Ascending aorta (tissue), 2 donors: ENCODE measurements around the gene EEF1A1. TPM values are rescaled to one million over a fixed set of nuclear protein-coding genes. Genes with fewer than 3 reads are reported as not detected.
"Not testable (repeated sequence)": the region's sequence is repeated elsewhere in the genome, so short reads cannot be mapped to it uniquely, and the experiment has no call there.

Experiments
- DNase-seq, 2 donors: peaks; one replicate each; pipeline ENCODE4 v3.0.0-alpha.2; 2019; ENCODE audit warnings: low spot score in 2 of 2
- H3K27ac ChIP-seq, 2 donors: fragments of 200-600 bp; sonication (generic); one replicate each; pipeline ENCODE4 v1.5.1; 2016 to 2017; ENCODE audit warnings: mild to moderate bottlenecking in 1 of 2
- H3K27me3 ChIP-seq: fragments of 200-600 bp; sonication (generic); one replicate; pipeline ENCODE4 v1.5.1; 2017
- H3K36me3 ChIP-seq, 2 donors: fragments of 200-600 bp; sonication (generic); one replicate each; pipeline ENCODE4 v1.5.1; 2016
- H3K4me1 ChIP-seq, 2 donors: fragments of 200-600 bp; sonication (generic); one replicate each; pipeline ENCODE4 v1.5.1; 2016 to 2017; ENCODE audit warnings: mild to moderate bottlenecking in 1 of 2
- H3K4me3 ChIP-seq, 2 donors: fragments of 200-600 bp; sonication (generic); one replicate each; pipeline ENCODE4 v1.5.1; 2016 to 2017; ENCODE audit warnings: mild to moderate bottlenecking in 1 of 2
- H3K9me3 ChIP-seq, 2 donors: fragments of 200-600 bp; sonication (generic); one replicate each; pipeline ENCODE4 v1.5.1; 2016
- intact Hi-C: fragments of 100-400 bp; cut with DNase I; formaldehyde crosslinking; loops from one replicate; pipeline ENCODE4 v1.15.1; 2023
- total RNA-seq: library from RNA; depleted of rRNA; stranded (reverse); fragments of >200 nt; gene quantifications from one replicate; pipeline ENCODE4 v1.1.0, GENCODE V29; 2016
- TF ChIP-seq, protein P1 (sequence below), 3 experiments: fragments of 200-600 bp in 2 of 3; fragments of 450-650 bp in 1 of 3; sonication (generic) in 2 of 3; IDR thresholded peaks; one replicate each; pipeline ENCODE4 v1.5.1; 2016 to 2019; ENCODE audit warnings: antibody characterized with exemption in 3 of 3, mild to moderate bottlenecking in 1 of 3, moderate library complexity in 1 of 3

Gene EEF1A1
- total RNA-seq, 1 donor from 2014 or later: 4,361 TPM

DNA sequence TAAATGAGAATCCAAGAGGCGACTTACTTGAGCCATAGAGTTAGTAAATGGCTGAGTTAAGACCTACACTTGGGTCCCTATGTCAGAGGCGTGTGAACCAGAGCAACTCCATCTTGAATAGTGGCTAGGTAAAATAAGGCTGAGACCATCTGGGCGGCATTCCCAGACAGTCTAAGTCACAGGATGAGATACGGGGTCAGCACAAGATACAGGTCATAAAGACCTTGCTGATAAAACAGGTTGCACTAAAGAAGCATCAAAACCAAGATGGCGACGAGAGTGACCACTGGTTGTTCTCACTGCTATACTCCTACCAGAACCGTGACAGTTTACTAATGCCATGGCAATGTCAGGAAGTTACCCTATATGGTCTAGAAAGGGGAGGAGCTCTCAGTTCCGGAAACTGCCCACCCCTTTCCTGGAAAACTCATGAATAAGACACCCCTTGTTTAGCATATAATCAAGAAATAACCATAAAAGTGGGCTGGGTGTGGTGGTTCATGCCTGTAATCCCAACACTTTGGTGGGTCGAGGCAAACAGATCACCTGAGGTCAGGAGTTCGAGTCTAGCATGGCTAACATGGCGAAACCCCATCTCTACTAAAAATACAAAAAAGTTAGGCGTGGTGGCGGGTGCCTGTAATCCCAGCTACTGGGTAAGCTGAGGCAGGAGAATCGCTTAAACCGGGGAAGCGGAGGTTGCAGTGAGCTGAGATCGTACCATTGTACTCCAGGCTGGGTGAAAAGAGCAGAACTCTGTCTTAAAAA is 43.9 kb upstream of the EEF1A1 start:
- no peaks in the 10 kb centered on the region for H3K9me3 ChIP-seq
- DNase-seq: no peak
- no peaks in the 10 kb centered on the region for H3K27me3 ChIP-seq
- no peaks in the 10 kb centered on the region for H3K4me1 ChIP-seq
- no peak overlapping the region for H3K4me3 ChIP-seq
- H3K27ac ChIP-seq: no peak overlapping the region
- H3K36me3 ChIP-seq: no peaks in the 10 kb centered on the region
- intact Hi-C loops: no loop called here
- TF ChIP-seq, protein P1, sequence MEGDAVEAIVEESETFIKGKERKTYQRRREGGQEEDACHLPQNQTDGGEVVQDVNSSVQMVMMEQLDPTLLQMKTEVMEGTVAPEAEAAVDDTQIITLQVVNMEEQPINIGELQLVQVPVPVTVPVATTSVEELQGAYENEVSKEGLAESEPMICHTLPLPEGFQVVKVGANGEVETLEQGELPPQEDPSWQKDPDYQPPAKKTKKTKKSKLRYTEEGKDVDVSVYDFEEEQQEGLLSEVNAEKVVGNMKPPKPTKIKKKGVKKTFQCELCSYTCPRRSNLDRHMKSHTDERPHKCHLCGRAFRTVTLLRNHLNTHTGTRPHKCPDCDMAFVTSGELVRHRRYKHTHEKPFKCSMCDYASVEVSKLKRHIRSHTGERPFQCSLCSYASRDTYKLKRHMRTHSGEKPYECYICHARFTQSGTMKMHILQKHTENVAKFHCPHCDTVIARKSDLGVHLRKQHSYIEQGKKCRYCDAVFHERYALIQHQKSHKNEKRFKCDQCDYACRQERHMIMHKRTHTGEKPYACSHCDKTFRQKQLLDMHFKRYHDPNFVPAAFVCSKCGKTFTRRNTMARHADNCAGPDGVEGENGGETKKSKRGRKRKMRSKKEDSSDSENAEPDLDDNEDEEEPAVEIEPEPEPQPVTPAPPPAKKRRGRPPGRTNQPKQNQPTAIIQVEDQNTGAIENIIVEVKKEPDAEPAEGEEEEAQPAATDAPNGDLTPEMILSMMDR (IDR thresholded peaks at IDR 0.05): no peak

DNA sequence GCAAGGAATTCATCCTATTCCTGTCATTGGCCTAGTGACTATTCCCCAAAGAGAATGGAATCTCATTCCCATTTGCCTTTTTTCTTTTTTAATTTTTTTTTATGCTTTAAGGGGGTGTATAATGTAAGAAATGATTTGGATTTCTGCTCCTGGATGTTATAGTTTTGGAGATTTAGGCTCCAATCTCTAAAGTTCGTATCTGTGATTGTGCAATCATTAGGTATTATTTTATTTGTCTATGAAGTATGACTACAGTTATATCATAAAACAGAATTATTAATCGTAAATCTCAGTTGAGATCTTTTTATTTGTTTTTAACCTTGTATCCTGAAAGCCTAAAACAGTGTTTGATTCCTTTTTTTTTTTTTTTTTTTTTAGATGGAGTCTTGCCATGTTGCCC is 41.7 kb upstream of the EEF1A1 start:
- Histone ChIP-seq H3K9me3 (no peaks in the 10 kb centered on the region), H3K4me1 (no peaks in the 10 kb centered on the region), H3K27me3 (no peaks in the 10 kb centered on the region), H3K36me3 (no peaks in the 10 kb centered on the region), H3K27ac (no peak overlapping the region), H3K4me3 (no peak overlapping the region)
- DNase-seq: no peak
- TF ChIP-seq, protein P1 (IDR thresholded peaks at IDR 0.05): no peak
- intact Hi-C loops: no loop called here

DNA sequence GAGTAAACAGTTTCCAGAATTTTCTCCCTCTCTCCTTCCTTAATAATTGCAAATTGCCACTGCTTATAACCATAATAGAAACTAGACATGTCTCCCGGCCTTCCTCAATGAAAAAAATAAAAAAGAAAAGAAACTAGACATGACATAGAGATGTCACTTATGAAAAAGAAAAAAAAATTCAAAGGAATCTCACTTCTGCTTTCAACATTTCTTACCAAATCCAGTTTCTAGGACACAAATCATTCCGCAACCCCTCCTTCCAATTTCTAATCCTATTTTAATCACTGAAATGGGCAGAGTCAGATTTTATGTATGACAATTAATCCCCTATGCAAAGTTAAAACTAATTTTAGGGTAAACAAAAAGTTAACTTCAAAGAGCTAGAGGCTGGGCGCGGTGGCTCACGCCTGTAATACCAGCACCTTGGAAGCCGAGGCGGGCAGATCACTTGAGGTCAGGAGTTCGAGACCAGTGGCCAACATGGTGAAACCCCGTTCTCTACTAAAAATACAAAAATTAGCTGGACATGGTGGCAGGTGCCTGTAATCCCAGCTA is 40.1 kb upstream of the EEF1A1 start:
- Histone ChIP-seq H3K4me3 (no peak overlapping the region), H3K4me1 (no peaks in the 10 kb centered on the region), H3K27ac (no peak overlapping the region), H3K27me3 (no peaks in the 10 kb centered on the region), H3K36me3 (no peaks in the 10 kb centered on the region), H3K9me3 (no peaks in the 10 kb centered on the region)
- DNase-seq: no peak
- TF ChIP-seq, protein P1 (IDR thresholded peaks at IDR 0.05): no peak
- intact Hi-C loops: no loop called here

DNA sequence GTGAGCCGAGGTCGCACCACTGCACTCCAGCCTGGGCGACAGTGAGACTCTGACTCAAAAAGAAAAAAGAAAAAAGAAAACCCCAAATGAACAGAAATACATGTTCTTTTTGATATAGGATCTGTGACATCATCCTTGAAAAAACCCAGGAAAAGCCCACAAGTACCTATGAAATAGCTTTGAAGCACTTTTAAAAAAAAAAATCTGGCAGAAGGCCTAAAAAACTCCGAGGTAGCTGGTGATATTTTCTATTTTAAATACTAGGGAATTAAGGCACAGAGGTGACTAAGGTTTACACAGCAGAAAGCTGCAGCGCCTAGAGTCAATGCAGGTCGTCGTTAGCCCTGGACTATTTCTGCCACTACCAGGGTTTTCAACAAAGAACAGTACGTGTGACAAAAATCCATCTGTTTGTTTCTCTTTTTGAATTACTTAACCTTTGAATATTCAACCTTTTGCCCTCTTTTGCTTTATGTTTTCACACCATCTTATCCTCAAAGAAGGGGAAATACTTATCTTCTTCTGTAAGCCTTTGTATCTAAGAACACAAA is 39.4 kb upstream of the EEF1A1 start:
- Histone ChIP-seq H3K9me3 (no peaks in the 10 kb centered on the region), H3K4me1 (no peaks in the 10 kb centered on the region), H3K4me3 (no peak overlapping the region), H3K27me3 (no peaks in the 10 kb centered on the region), H3K36me3 (no peaks in the 10 kb centered on the region), H3K27ac (no peak overlapping the region)
- intact Hi-C loops: no loop called here
- TF ChIP-seq, protein P1 (IDR thresholded peaks at IDR 0.05): no peak
- DNase-seq: no peak

DNA sequence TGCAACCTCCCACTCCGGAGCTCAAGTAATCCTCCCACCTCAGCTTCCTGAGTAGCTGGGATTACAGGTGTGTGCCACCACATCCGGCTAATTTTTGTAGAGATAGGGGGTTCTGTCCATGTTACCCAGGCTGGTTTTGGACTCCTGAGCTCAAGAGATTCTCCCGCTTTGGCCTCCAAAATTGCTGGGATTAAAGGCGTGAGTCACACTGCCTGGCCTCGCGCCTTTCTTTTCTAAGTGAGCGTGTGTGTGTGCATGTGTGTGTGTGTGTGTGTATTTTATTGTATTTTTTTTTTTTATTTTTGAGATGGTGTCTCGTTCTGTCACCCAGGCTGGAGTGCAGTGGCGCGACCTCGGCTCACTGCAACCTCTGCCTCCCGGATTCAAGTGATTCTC is 38.6 kb upstream of the EEF1A1 start:
- H3K27me3 ChIP-seq, intact Hi-C loops, DNase-seq, H3K27ac ChIP-seq, H3K4me1 ChIP-seq, H3K36me3 ChIP-seq, H3K9me3 ChIP-seq, H3K4me3 ChIP-seq: not testable (repeated sequence)

DNA sequence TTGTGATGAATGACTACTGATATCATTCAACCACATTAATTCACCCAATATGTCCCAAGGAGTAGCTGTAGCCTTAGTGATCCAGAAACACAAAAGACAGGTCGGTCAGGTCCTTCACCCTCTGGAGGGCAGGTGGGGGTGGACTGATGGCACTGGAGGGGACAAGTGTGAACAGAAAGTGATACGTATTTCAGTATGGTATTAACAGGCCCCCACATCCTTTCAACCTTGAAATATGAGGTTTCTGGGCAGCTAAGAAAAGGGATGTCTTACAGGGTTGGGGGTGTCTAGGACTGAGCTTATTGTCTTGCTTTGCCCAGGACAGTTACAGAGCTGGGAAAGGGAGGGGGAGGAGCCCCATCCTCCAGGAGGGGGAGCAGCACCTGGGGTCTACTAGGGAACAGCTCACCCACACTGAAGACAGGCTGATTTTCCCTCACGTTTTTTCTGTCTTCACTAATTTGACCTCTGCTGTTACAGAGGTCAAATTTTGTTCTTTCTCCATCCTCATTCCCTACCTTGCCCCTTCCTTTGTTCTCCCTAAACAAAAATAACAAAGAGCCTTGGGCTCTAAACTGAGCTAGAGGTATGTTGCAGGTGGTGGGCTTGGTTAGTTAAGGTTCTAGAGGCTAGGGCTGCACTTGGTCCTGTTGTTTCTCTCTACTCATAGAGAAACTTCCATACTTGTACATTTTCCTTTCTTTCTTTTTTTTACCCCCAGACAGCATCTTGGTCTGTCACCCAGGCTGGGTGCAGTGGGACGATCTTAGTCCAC is 38.0 kb upstream of the EEF1A1 start:
- no peak overlapping the region for H3K4me3 ChIP-seq
- intact Hi-C loops: no loop called here
- H3K4me1 ChIP-seq: no peaks in the 10 kb centered on the region
- TF ChIP-seq, protein P1 (IDR thresholded peaks at IDR 0.05): no peak
- no peak for DNase-seq
- H3K27me3 ChIP-seq: no peaks in the 10 kb centered on the region
- H3K36me3 ChIP-seq: no peaks in the 10 kb centered on the region
- no peak overlapping the region for H3K27ac ChIP-seq
- H3K9me3 ChIP-seq: no peaks in the 10 kb centered on the region
